HepG2 (cell line): ENCODE results near the gene ENSA. TPM values are rescaled to one million over a fixed set of nuclear protein-coding genes. Genes with fewer than 3 reads are reported as not detected.

Experiments
- ATM ChIP-seq: fragments of 450-650 bp; IDR thresholded peaks from 2 replicates; pipeline ENCODE4 v1.7.1; 2017; ENCODE audit warnings: mild to moderate bottlenecking, borderline replicate concordance
- CEBPG ChIP-seq: IDR thresholded peaks from 2 replicates; pipeline ENCODE4 v1.6.1; 2016
- FOSL2 ChIP-seq: sonication (generic); formaldehyde crosslinking; IDR thresholded peaks from 2 replicates; pipeline ENCODE4 v1.4.0; 2020; ENCODE audit warnings: missing genetic modification reagents
- GATAD2A ChIP-seq: IDR thresholded peaks from 2 replicates; pipeline ENCODE4 v1.6.1; 2016
- GLMP ChIP-seq: sonication (generic); formaldehyde crosslinking; IDR thresholded peaks from 2 replicates; pipeline ENCODE4 v1.9.0; 2021; ENCODE audit warnings: missing genetic modification reagents, mild to moderate bottlenecking, borderline replicate concordance
- HNRNPLL ChIP-seq: fragments of 200-400 bp; formaldehyde crosslinking; IDR thresholded peaks from 2 replicates; pipeline ENCODE4 v1.6.1; 2017; ENCODE audit warnings: mild to moderate bottlenecking, low read depth, low read length; ENCODE audit not compliant: poor library complexity, severe bottlenecking
- NFYB ChIP-seq: sonication (generic); formaldehyde crosslinking; IDR thresholded peaks from 2 replicates; pipeline ENCODE4 v1.4.0; 2020; ENCODE audit warnings: missing genetic modification reagents
- RAD21 ChIP-seq: fragments of 450-650 bp; formaldehyde crosslinking; IDR thresholded peaks from 2 replicates; pipeline ENCODE4 v1.5.0; 2020; ENCODE audit warnings: mild to moderate bottlenecking
- SPEN ChIP-seq: sonication (generic); formaldehyde crosslinking; IDR thresholded peaks from 2 replicates; pipeline ENCODE4 v1.5.1; 2020; ENCODE audit warnings: low read depth, mild to moderate bottlenecking, missing genetic modification reagents
- YEATS2 ChIP-seq: sonication (generic); formaldehyde crosslinking; IDR thresholded peaks from 2 replicates; pipeline ENCODE4 v1.4.0; 2020; ENCODE audit warnings: missing genetic modification reagents, borderline replicate concordance
- ZNF18 ChIP-seq: sonication (generic); formaldehyde crosslinking; IDR thresholded peaks from 2 replicates; pipeline ENCODE4 v1.8.0; 2022; ENCODE audit warnings: mild to moderate bottlenecking, missing genetic modification reagents; ENCODE audit not compliant: insufficient replicate concordance
- ZNF646 ChIP-seq: sonication (generic); formaldehyde crosslinking; IDR thresholded peaks from 2 replicates; pipeline ENCODE4 v1.9.0; 2021; ENCODE audit warnings: mild to moderate bottlenecking, missing genetic modification reagents
- ZSCAN29 ChIP-seq: sonication (generic); formaldehyde crosslinking; conservative IDR thresholded peaks from 2 replicates; pipeline ENCODE4 v1.4.0; 2020; ENCODE audit warnings: mild to moderate bottlenecking, missing genetic modification reagents
- polyA plus RNA-seq, 8 experiments: library from polyadenylated mRNA; depleted of rRNA in 3 of 8; stranded (reverse) in 7 of 8; unstranded in 1 of 8; fragments of >200 nt; fragmentation: Illumina TruSeq in 4 of 8; extraction: Trizol in 4 of 8; gene quantifications; 2 replicates each; pipeline versions ENCODE4 v1.2.1 to v1.2.3, GENCODE V29; 2011 to 2016; ENCODE audit warnings: low read depth in 4 of 8, missing spikeins in 1 of 8, mixed read lengths in 1 of 8; ENCODE audit not compliant: insufficient read depth in 1 of 8
- total RNA-seq, 5 experiments: library from RNA; depleted of rRNA; stranded (reverse); fragments of >200 nt; fragmentation: Illumina TruSeq; extraction: Trizol; gene quantifications; 2 replicates each; pipeline ENCODE4 v1.2.3, GENCODE V29; 2016; ENCODE audit warnings: low read depth in 1 of 5
- TF ChIP-seq, protein P1 (sequence below): sonication (generic); formaldehyde crosslinking; IDR thresholded peaks from 2 replicates; pipeline ENCODE4 v1.8.0; 2022; ENCODE audit warnings: missing genetic modification reagents, mild to moderate bottlenecking, inconsistent platforms, borderline replicate concordance
- TF ChIP-seq, protein P2 (sequence below): sonication (generic); formaldehyde crosslinking; IDR thresholded peaks from 2 replicates; pipeline ENCODE4 v1.8.1; 2023; ENCODE audit warnings: mild to moderate bottlenecking, missing genetic modification reagents, borderline replicate concordance
- TF ChIP-seq, protein P3 (sequence below): sonication (generic); formaldehyde crosslinking; IDR thresholded peaks from 2 replicates; pipeline ENCODE4 v1.8.1; 2022; ENCODE audit warnings: mild to moderate bottlenecking, missing genetic modification reagents

ENSA gene
- total and polyA plus RNA-seq, 2 of the 13 experiments (the other 11 are each of a cell fraction or from before 2014, with no cell fraction given) = 54.5 to 111 TPM

DNA sequence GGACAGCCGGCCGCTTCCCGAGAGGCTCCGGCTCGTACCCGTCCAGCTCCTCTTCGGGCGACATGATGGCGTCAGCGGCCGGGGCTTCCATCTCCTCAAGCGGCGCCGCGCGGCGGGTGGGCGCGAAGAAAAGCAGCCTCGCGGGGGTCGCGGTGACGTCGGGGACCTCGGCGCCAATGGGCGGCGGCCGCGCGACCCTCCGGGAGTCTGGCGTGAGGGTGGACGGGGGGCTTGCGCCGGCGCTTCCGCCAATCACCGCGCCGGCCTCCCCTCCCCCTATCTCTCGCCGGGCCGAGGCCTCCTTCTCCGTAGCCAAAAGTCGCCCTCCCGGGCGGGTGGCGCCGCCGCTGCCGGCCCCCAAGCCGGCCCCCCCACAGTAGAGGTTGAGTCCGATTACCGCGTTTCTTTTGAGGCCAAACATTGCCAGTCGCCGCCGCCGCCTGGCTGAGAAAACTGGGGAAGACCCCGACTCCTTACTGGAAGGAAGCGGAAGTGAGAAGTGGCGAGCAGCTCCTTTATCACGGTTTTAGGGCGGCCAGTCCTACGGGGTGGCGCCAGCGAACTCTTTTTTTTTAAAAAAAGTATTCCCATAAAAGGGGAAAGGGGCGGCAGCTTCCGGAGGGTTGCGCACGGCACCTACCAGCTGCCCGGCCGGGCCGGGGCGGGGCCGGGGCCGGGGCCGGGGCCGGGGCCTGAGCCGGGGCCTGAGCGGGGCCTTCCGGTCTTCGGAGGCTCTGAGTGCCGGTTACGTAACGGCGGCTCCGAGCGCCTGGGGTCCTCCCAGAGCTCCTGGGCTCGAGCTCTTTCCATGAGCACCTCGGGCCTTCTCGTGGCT is 50.1 kb downstream of the ENSA start, which contains the start of gene MCL1 (continued):
- TF ChIP-seq, protein P1, sequence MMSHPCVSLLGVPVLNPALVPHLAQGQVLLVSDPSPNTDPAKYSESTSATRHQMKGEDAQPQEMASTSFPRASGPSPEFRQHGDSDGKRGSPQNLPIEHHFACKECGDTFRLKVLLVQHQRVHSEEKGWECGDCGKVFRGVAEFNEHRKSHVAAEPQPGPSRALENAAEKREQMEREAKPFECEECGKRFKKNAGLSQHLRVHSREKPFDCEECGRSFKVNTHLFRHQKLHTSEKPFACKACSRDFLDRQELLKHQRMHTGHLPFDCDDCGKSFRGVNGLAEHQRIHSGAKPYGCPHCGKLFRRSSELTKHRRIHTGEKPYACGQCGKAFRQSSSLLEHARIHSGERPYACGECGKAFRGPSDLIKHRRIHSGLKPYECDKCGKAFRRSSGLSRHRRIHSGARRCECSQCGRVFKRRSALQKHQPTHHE (CRISPR knock-in tag) = no peak
- TF ChIP-seq ATM (no peak), GATAD2A (CRISPR knock-in tag) (0 out of 2 replicates have a peak, but pooled peaks have one; percentile 9), ZSCAN29 (CRISPR knock-in tag) (0 out of 2 replicates have a peak, but pooled peaks have one; percentile 17), RAD21 (CRISPR knock-in tag) (peak; percentile 57), YEATS2 (0 out of 2 replicates have a peak, but pooled peaks have one; percentile 59), ZNF18 (no peak), NFYB (no peak), SPEN (peak; percentile 31), HNRNPLL (peak; percentile 37), GLMP (CRISPR knock-in tag) (no peak), ZNF646 (CRISPR knock-in tag) (no peak), FOSL2 (CRISPR knock-in tag) (no peak; the same call in 1 of the 2 replicates), CEBPG (CRISPR knock-in tag) (peak; percentile 52; the same call in 1 of the 2 replicates)
- TF ChIP-seq, protein P2, sequence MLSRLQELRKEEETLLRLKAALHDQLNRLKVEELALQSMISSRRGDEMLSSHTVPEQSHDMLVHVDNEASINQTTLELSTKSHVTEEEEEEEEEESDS (CRISPR knock-in tag) = no peak
- TF ChIP-seq, protein P3, sequence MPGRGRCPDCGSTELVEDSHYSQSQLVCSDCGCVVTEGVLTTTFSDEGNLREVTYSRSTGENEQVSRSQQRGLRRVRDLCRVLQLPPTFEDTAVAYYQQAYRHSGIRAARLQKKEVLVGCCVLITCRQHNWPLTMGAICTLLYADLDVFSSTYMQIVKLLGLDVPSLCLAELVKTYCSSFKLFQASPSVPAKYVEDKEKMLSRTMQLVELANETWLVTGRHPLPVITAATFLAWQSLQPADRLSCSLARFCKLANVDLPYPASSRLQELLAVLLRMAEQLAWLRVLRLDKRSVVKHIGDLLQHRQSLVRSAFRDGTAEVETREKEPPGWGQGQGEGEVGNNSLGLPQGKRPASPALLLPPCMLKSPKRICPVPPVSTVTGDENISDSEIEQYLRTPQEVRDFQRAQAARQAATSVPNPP (CRISPR knock-in tag) = no peak
